IPS-18a (cell line): Measurements from ENCODE around the gene ARFGEF3.

Experiments used
- H3K27ac ChIP-seq: one replicate; pipeline ENCODE4 v1.5.1; 2013; ENCODE audit warnings: low read length
- H3K27me3 ChIP-seq: one replicate; pipeline ENCODE4 v1.6.1; 2013; ENCODE audit warnings: mild to moderate bottlenecking, low read length; ENCODE audit not compliant: control insufficient read depth, insufficient read depth
- H3K36me3 ChIP-seq: one replicate; pipeline ENCODE4 v1.6.1; 2013; ENCODE audit warnings: low read depth, low read length; ENCODE audit not compliant: control insufficient read depth
- H3K4me1 ChIP-seq: one replicate; pipeline ENCODE4 v1.6.1; 2013; ENCODE audit warnings: low read depth, low read length; ENCODE audit not compliant: control insufficient read depth
- H3K4me3 ChIP-seq: one replicate; pipeline ENCODE4 v1.5.1; 2013; ENCODE audit warnings: low read length
- H3K9ac ChIP-seq: one replicate; pipeline ENCODE4 v1.6.1; 2013; ENCODE audit warnings: mild to moderate bottlenecking, low read length, moderate library complexity
- H3K9me3 ChIP-seq: one replicate; pipeline ENCODE4 v1.6.1; 2013; ENCODE audit warnings: low read depth, low read length; ENCODE audit not compliant: control insufficient read depth

Gene ARFGEF3

DNA sequence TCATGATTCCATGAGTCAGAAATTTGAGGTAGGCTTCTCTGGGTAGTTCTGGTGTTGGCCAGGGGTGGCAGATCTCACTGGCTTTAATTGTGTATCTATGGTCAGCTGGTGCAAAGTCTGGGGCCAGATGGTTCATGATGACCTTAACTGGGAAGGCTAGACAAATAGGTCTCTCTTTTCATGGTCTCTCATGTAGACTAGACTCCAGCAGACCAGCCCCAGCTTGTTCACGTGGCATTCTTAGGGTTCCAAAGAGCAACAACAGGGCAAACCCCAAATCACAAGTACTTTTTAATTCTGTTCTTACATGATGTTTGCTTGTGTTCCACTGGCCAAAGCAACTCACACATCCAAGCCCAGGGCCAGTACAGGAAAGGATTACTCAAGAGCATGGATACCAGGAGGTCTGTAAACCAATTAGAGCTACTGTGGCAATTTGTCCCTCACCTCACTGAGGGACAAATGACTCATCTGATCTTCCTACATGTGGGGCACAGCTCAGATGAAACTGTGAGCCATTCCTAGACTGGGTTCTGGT is 136.1 kb downstream of the ARFGEF3 start:
- H3K36me3 ChIP-seq, result peaks cover 6% of the 10 kb centered on the region
- H3K4me1 ChIP-seq, result no peaks in the 10 kb centered on the region

DNA sequence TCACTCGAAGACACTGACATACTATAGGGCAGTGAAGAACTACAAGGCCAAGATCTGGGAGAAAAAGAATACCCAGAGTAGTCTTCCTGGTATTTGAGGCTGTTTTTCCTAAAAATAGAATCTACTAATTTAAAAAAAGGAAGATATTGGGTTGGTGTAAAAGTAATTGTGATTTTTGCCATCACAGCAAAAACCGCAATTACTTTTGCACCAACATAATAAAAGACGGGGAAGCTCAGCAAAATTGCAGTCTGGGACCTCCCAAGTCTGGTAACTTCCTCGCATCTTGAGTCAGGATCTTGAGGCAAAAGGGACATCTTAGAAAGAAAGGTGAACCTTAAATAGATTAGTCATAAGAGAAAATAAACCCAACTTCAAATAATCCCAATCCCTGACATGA is 138.7 kb downstream of the ARFGEF3 start:
- Histone ChIP-seq H3K4me1 (no peaks in the 10 kb centered on the region), H3K36me3 (peaks cover 6% of the 10 kb centered on the region), H3K4me3 (no peak overlapping the region), H3K9me3 (no peaks in the 10 kb centered on the region), H3K27ac (no peak overlapping the region), H3K9ac (no peak overlapping the region), H3K27me3 (no peaks in the 10 kb centered on the region)

More for the DNA sequence above, 136.1 kb downstream of the ARFGEF3 start:
- H3K27me3 ChIP-seq, result no peaks in the 10 kb centered on the region
- H3K4me3 ChIP-seq, result no peak overlapping the region
- H3K9ac ChIP-seq, result no peak overlapping the region
- H3K9me3 ChIP-seq, result no peaks in the 10 kb centered on the region
- H3K27ac ChIP-seq, result no peak overlapping the region

DNA sequence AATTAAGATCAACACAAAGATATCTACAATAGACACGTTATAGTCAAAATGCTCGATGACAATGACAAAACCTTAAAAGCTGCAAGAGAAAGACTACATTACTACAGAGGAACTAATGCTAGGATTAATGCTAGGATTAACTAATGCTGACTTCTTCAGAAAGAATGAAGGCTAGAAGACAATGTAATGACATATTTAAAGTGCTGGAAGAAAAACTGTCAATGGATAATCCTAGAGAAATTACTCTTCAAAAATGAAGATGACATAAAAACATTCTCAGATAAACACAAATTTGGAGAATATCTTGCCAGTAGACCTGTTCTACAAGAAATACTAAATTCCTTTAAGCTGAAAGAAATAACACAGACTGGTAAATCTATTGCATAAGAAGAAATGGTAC is 140.8 kb downstream of the ARFGEF3 start:
- peaks cover 10% of the 10 kb centered on the region for H3K36me3 ChIP-seq
- no peak overlapping the region for H3K27ac ChIP-seq
- no peak overlapping the region for H3K9ac ChIP-seq
- no peak overlapping the region for H3K4me3 ChIP-seq
- H3K4me1 ChIP-seq, result no peaks in the 10 kb centered on the region
- no peaks in the 10 kb centered on the region for H3K27me3 ChIP-seq
- no peaks in the 10 kb centered on the region for H3K9me3 ChIP-seq

DNA sequence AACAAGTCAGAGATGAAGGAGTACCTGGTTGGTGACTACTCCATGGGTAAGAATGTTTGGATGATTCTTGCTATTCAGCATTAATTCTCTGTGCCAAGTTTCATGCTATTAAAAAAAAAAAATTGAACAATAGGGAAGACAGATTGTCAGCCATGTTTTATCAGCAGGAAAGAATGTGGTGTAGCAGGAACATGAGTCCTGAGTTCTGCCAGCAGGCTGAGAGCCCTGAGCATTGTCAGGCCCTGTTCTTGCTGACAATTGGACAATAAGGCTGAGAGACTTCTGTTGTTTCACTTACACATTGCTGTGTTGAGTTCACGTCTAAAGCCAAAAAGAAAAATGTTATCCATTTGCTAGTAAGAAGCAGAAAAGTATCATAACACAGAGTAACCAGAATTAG is 145.6 kb downstream of the ARFGEF3 start:
- Histone ChIP-seq H3K9me3 (no peaks in the 10 kb centered on the region), H3K4me1 (no peaks in the 10 kb centered on the region), H3K36me3 (peaks cover 3% of the 10 kb centered on the region), H3K27me3 (no peaks in the 10 kb centered on the region), H3K9ac (no peak overlapping the region), H3K27ac (no peak overlapping the region), H3K4me3 (no peak overlapping the region)

DNA sequence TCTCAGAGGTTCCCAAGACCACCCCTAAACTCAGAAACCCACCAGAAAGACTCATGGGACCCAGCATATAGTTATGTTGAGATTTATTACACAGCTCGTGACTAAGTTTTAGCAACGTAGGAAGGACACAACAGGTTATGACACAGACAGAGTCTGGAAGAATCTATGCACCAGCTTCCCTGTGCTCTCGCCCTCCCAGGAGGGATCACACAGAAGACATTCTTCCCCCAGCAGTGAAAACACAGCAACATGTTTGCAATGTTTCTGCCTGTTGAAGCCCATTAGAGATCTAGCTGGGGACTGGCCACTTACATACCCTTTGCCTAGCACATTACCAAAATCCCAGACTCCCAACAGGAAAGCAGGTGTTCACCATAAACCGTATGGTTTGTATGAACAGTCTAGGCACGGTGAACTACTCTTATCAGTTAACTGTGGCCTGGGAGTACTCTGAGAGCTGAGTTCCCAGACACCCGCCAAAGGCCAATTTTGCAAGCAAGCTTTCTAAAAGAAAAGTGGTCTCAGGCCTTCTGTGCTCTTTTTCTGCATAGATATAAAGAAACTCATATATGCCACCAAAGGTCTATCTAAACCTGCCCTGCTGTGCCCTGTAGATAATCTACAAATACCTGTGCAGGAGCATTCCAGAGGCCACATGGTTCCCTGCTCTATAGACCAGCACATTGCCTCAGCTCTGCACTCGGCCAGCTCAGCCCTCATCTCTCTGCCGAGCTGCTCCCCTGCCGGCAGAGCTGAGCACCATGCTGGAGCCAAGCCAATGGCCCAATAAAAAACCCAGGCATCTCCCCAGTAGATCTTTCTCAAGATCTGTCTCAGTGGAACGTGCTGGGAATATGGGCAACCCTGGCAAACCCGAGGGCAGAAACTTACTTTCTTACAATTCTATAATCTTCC is 146.3 kb downstream of the ARFGEF3 start:
- Histone ChIP-seq H3K4me1 (no peaks in the 10 kb centered on the region), H3K9ac (no peak overlapping the region), H3K9me3 (no peaks in the 10 kb centered on the region), H3K36me3 (peaks cover 3% of the 10 kb centered on the region), H3K4me3 (no peak overlapping the region), H3K27me3 (no peaks in the 10 kb centered on the region), H3K27ac (no peak overlapping the region)

DNA sequence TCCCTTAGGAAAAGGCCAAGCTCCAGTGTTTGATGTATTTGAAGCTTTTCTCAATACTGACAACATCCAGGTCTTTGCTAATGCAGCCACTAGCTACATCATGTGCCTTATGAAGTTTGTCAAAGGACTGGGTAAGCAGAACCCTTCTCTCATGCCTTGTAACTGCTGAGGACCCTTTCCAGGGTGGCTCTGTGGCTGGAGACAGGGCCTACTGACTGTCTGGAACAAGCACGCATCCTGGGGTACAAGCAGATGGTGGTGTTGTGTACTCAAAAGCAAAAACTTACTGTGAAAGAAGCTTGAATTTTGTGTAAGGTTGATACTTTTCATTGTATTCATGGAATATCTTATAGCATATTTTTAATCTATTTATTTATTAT is 147.0 kb downstream of the ARFGEF3 start:
- Histone ChIP-seq H3K27ac (no peak overlapping the region), H3K4me3 (no peak overlapping the region), H3K9ac (no peak overlapping the region), H3K9me3 (no peaks in the 10 kb centered on the region), H3K36me3 (peaks cover 3% of the 10 kb centered on the region), H3K4me1 (no peaks in the 10 kb centered on the region), H3K27me3 (no peaks in the 10 kb centered on the region)

DNA sequence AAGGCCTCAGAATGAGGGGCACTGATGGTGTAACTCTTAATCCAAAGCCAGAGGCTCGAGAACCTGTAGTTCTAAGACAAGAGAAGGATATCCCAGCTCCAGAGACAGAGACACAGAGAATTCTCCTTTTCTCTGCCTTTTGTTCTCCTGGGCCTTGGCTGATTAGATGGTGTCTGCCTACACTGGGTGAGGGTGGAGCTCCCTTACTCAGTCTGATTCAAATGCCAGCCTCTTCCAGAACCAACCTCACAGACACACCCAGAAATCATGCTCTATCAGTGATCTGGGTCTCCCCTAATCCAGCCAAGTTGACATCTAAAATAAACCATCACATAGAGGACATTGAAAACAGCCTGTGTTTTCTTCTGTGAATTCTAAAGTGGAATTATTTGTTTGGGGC is 148.0 kb downstream of the ARFGEF3 start:
- Histone ChIP-seq H3K27me3 (no peaks in the 10 kb centered on the region), H3K27ac (no peak overlapping the region), H3K9me3 (no peaks in the 10 kb centered on the region), H3K36me3 (peaks cover 3% of the 10 kb centered on the region), H3K4me1 (no peaks in the 10 kb centered on the region), H3K4me3 (no peak overlapping the region), H3K9ac (no peak overlapping the region)

DNA sequence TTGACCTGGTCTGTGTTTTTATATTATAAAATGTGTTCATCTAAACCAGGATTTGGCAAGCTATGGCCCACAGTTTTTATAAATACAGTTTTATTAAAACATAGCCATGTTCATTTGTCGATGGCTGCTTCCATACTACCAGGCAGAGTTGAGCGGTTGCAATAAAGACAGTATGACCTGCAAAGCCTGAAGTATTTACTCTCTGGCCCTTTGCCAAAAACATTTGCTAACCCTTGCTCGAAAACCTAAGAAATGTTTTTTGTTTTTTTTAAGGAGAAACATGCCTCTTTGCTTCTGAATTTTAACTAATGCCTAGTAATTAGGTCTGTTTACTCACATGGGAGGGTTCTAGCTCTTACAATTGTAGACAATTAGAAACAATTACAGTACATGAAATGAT is 148.6 kb downstream of the ARFGEF3 start:
- Histone ChIP-seq H3K9me3 (no peaks in the 10 kb centered on the region), H3K4me1 (no peaks in the 10 kb centered on the region)

DNA sequence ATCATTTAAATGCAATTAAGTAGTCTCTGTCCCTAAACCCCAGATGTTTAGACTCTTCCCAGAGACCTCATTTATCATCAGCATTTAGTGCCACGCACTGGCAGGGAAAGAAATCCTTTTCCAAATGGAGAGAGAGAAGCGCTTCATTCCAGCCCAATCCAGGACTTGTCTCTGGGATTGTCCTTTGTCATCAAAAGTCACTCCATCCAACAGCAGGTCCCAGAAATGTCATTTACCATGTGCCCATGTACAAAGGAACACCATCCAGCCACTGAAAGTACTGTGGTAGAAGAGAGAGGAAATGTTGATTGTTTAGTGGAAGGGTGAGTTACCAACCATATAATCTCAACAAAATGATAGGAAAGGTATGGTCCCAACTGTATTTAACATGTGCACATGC is 149.1 kb downstream of the ARFGEF3 start:
- no peaks in the 10 kb centered on the region for H3K9me3 ChIP-seq
- no peak overlapping the region for H3K9ac ChIP-seq
- H3K27me3 ChIP-seq, result no peaks in the 10 kb centered on the region
- H3K4me3 ChIP-seq, result no peak overlapping the region
- no peaks in the 10 kb centered on the region for H3K4me1 ChIP-seq
- no peak overlapping the region for H3K27ac ChIP-seq
- peaks cover 3% of the 10 kb centered on the region for H3K36me3 ChIP-seq

More for the DNA sequence above, 148.6 kb downstream of the ARFGEF3 start:
- Histone ChIP-seq H3K4me3 (no peak overlapping the region), H3K27me3 (no peaks in the 10 kb centered on the region), H3K27ac (no peak overlapping the region), H3K36me3 (peaks cover 3% of the 10 kb centered on the region), H3K9ac (no peak overlapping the region)

DNA sequence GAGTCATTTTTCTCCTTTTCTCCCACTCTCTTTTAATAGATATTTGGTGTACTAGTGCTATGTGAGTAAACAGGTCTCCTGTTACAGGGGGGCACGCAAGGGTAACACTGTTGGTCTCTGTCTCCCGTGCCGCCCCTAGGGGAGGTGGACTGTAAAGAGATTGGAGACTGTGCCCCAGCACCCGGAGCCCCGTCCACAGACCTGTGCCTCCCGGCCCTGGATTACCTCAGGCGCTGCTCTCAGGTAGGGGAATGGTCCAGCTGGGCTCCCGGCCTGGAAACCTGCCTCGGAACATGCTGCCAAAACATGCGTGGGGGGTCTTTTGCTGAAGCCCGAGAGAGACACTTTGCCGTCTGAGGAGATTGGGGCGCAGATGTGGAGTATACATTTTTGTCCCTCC is 149.5 kb downstream of the ARFGEF3 start:
- Histone ChIP-seq H3K27ac (no peak overlapping the region), H3K9ac (no peak overlapping the region), H3K4me1 (no peaks in the 10 kb centered on the region), H3K27me3 (no peaks in the 10 kb centered on the region), H3K4me3 (no peak overlapping the region), H3K36me3 (peaks cover 3% of the 10 kb centered on the region), H3K9me3 (no peaks in the 10 kb centered on the region)

DNA sequence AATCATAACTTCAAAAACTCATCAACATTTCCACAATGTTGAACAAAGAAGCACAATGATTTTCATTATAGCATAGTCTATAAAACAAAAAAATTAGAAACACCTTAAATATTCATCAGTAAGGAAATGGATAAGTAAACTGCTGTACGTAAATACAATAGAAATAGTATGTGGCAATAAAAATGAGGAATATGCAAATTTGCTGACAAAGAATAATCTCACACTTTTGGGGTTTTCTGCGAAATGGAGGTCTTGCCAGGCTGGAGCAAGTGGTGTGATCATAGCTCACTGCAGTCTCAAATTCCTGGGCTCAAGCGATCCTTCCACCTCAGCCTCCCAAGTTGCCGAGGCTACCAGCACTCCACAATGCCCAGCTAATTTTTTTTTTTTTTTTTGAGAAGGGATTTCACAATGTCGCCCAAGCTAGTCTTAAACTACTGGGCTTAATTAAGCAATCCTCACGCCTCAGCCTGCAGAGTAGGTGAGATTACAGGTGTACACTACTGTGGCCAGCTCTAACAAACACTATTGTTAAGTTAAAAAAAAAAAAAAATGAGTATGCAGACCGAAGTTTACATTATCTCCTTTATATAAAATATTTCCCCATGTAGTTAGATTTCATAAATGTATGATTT is 157.1 kb downstream of the ARFGEF3 start:
- Histone ChIP-seq H3K9me3 (no peaks in the 10 kb centered on the region), H3K27me3 (no peaks in the 10 kb centered on the region), H3K4me3 (no peak overlapping the region), H3K27ac (no peak overlapping the region), H3K4me1 (no peaks in the 10 kb centered on the region), H3K9ac (no peak overlapping the region), H3K36me3 (no peaks in the 10 kb centered on the region)
